Heart left ventricle (tissue), 13 donors: ENCODE measurements around the gene GHSR.

ENCODE experiments used
- CTCF ChIP-seq, 12 donors: fragments of 200-600 bp; sonication (generic) in 4 of 12; IDR thresholded peaks; one replicate each; pipeline versions ENCODE4 v1.5.0 to v1.8.0; 2018 to 2022; ENCODE audit warnings: antibody characterized with exemption in 12 of 12, mild to moderate bottlenecking in 5 of 12
- POLR2A ChIP-seq, 2 donors: fragments of 450-650 bp; IDR thresholded peaks; one replicate each; pipeline ENCODE4 v1.6.1; 2017; ENCODE audit warnings: antibody characterized with exemption in 2 of 2, mild to moderate bottlenecking in 2 of 2, moderate library complexity in 2 of 2
- donor health status: ischemic (EF 13 %, LVEDD 7.1; RV severe dilation, severe dysfunction).
- donor health status: DM: no; HTN: yes; CAD: no.
- donor health status: DM: no; HTN: no; CAD: no.
- donor health status: ischemic (EF 25% LVEDD 6.9; RV normal size, moderate dysfunction).
- donor health status: ischemic (EF 25% LVEDD 5.7; RV mildly dilated, moderate dysfunction).
- donor health status: ischemic (EF 35%, LVEDD 5.7; RV mildly dilated, moderate dysfunction).
- donor health status: nonischemic (EF 11% LVEDD 7.7; RV severe dilation, severe dysfunction).
- donor health status: DM: yes; HTN: yes; CAD: no.
- donor health status: PGD.
- donor health status: ischemic (EF 29% LVEDD 5.4; RV normal size, mild dysfunction).
- donor health status: nonischemic (EF 23%, LVEDD 6.1; RV moderate dilation, normal function).

GRCh38 chr3:172398484-172398883 lies 49.8 kb downstream of the GHSR start:
- no peak for TF ChIP-seq CTCF (IDR thresholded peaks at IDR 0.05)
- no peak for TF ChIP-seq POLR2A (IDR thresholded peaks at IDR 0.05)
